Measurements from ENCODE around the gene VAV3.

The VAV3 gene

DNA sequence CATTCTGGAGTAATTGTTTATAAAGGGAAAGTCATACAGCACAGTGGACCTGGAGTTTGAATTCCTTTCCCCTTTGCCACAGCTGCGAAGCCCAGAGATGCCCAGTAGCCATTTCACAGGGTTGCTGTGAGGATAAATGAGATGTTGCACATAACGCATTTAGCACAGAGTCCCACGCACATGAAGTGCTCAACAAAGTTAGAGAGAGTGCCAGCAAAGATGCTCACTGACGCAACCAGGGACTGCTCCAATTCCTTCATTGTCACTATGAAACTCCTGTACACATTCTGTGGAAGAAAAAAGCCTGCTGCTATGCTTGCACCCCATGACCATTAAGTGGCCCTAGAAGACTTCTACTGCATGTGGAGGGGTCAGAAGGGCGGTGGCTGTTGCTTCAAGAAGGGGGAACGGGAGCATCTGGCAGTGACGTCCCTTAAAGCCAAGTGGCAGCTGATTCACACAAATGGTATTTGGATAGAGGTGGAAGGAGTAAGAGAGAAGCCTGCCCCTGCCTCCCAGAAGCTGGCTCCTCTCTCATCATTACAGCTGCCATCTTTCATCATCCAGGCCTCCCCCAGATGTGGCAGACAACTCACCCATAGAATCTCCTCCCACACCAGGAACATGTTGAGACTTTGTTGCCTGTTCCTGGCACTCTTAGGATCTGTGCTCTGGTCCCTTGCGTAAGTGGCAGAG is 26.5 kb upstream of the VAV3 start:
- no peak overlapping the region for H3K4me3 ChIP-seq (replicated peaks in 1 of 2; ENCODE audit: low read depth in 2 of 2, low read length in 2 of 2)
- TF ChIP-seq, protein P1, sequence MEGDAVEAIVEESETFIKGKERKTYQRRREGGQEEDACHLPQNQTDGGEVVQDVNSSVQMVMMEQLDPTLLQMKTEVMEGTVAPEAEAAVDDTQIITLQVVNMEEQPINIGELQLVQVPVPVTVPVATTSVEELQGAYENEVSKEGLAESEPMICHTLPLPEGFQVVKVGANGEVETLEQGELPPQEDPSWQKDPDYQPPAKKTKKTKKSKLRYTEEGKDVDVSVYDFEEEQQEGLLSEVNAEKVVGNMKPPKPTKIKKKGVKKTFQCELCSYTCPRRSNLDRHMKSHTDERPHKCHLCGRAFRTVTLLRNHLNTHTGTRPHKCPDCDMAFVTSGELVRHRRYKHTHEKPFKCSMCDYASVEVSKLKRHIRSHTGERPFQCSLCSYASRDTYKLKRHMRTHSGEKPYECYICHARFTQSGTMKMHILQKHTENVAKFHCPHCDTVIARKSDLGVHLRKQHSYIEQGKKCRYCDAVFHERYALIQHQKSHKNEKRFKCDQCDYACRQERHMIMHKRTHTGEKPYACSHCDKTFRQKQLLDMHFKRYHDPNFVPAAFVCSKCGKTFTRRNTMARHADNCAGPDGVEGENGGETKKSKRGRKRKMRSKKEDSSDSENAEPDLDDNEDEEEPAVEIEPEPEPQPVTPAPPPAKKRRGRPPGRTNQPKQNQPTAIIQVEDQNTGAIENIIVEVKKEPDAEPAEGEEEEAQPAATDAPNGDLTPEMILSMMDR (IDR thresholded peaks at IDR 0.05; ENCODE audit: low read depth, low read length) = no peak
- DNase-seq (ENCODE audit: low read depth in 2 of 2) = peak; percentile 71 to 76

DNA sequence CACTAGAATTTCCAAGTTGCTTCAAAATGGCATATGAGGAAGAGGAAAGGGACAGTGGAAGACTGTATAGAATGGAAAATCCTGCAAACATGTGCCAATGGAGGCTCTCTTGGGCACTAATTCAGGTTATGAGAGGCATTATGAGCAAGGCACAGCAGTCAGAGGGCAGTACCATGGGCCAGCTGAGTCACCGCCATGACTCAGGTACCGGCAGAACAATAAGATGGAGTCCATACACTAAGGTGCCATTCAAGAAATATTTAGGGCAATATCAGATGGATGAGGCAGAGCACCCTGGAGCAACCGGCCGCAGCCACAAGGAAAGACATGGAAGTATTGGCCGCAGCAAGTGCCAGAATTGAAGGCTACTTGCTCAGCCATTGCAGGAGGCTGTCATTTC is 25.6 kb upstream of the VAV3 start:
- H3K4me3 ChIP-seq (replicated peaks in 1 of 2; ENCODE audit: low read depth in 2 of 2, low read length in 2 of 2) = no peak overlapping the region
- no peak for DNase-seq (ENCODE audit: low read depth in 2 of 2)
- TF ChIP-seq, protein P1 (IDR thresholded peaks at IDR 0.05; ENCODE audit: low read depth, low read length) = no peak

DNA sequence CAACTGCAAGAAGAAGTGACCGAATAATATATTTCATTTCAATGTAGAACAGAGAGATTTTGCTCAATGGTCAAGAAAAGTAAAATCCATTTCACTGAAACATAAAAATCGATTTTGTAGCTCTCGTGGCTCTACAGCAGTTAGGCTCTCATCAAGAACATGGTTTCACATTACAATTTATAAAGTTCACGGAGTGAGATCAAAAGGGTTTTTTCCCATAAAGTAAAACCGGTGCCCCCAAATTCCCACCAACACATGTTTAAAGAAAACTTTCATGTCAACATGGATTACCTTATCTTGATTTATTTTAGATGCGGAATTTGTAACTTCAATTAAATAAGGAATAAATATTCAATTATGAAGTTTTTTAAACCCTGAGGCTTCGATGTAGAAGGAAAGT is 16.3 kb upstream of the VAV3 start:
- DNase-seq (ENCODE audit: low read depth in 2 of 2) = no peak
- TF ChIP-seq, protein P1 (IDR thresholded peaks at IDR 0.05; ENCODE audit: low read depth, low read length) = no peak
- H3K4me3 ChIP-seq (replicated peaks in 1 of 2; ENCODE audit: low read depth in 2 of 2, low read length in 2 of 2) = no peak overlapping the region

DNA sequence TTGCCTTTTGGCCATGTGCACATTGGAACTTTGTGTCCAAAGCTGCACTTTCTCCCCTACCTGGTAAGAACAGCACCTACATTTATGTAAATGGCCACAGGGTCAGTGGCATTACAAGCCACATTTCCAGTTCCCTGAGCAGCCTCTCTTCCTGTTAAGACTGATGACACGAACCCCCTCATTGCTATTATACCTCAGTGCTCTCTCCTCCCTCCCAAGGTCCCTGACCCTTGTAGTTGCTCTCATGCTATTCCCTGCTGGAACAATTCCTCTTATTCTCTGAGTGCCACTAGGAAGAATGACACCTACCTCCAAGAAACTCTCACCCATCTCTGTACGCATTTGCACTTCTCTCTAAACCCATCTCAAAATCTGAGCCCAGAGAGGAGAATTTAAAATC is 14.9 kb upstream of the VAV3 start:
- TF ChIP-seq, protein P1 (IDR thresholded peaks at IDR 0.05; ENCODE audit: low read depth, low read length) = no peak
- no peak for DNase-seq (ENCODE audit: low read depth in 2 of 2)
- no peak overlapping the region for H3K4me3 ChIP-seq (replicated peaks in 1 of 2; ENCODE audit: low read depth in 2 of 2, low read length in 2 of 2)

DNA sequence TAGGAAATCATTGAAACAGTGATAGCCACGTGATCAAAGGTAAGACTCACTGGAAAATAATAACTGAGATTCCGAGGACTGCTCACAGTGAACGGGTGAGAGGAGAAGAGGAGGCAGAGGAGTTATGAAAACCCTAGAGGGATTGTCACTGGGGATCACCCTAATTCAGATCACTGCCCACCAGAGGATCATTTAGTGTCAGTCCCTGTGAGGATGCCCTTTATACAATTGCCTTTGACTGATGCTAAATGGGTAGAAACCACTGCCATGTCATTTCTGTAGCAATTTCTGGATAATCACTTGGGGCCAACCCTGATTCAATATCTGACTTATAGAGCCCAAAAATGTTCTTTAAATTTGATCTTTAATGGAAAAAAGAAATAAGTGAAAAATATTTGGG is 14.1 kb upstream of the VAV3 start:
- H3K4me3 ChIP-seq (replicated peaks in 1 of 2; ENCODE audit: low read depth in 2 of 2, low read length in 2 of 2) = no peak overlapping the region
- DNase-seq (ENCODE audit: low read depth in 2 of 2) = no peak
- TF ChIP-seq, protein P1 (IDR thresholded peaks at IDR 0.05; ENCODE audit: low read depth, low read length) = no peak

DNA sequence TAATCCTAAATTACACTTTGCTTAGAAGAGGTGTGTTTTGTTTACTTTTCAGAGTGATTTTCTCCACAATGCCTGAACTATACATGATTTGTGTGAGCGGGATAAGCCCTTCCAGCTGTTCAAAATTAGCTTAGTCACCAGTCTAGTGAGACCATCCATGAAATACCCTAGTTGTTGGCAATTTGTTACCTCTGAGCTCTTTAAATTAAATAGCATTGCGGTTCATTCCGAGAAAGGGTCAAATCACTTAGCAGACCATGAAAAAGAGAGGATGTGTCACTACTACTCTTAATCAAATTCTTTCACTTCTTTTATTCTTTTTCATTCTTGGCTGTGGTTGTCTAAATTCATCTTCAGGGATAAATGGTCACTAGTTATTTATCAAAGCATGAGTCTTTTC is 11.9 kb upstream of the VAV3 start:
- DNase-seq (ENCODE audit: low read depth in 2 of 2) = no peak
- TF ChIP-seq, protein P1 (IDR thresholded peaks at IDR 0.05; ENCODE audit: low read depth, low read length) = no peak
- no peak overlapping the region for H3K4me3 ChIP-seq (replicated peaks in 1 of 2; ENCODE audit: low read depth in 2 of 2, low read length in 2 of 2)

DNA sequence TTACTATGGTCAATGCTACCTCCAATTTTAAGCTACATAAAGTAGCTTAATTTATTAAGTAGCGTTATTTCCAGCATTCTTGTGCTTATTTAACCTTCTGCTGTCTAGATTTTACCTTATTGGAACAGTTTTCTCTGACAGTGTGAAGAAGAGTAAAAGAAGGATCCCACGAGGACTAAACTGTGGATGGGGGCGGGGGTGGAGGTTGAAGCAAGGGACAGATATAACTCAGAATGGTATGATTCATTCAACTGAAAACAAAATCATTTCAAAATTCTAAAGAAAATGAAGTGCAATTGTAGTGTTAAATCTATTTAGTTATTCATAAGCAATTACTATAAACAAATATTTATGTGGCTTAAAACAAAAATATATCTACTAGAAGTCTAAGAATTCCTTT is 11.5 kb upstream of the VAV3 start:
- DNase-seq (ENCODE audit: low read depth in 2 of 2) = no peak
- TF ChIP-seq, protein P1 (IDR thresholded peaks at IDR 0.05; ENCODE audit: low read depth, low read length) = no peak
- H3K4me3 ChIP-seq (replicated peaks in 1 of 2; ENCODE audit: low read depth in 2 of 2, low read length in 2 of 2) = no peak overlapping the region
